ENCODE data around the gene CAMK2A. TPM values are rescaled to one million over a fixed set of nuclear protein-coding genes. Genes with fewer than 3 reads are reported as not detected.

CAMK2A gene
- total and polyA plus RNA-seq, 2 experiments from 2014 or later: 0.18 TPM; not detected in 1

DNA sequence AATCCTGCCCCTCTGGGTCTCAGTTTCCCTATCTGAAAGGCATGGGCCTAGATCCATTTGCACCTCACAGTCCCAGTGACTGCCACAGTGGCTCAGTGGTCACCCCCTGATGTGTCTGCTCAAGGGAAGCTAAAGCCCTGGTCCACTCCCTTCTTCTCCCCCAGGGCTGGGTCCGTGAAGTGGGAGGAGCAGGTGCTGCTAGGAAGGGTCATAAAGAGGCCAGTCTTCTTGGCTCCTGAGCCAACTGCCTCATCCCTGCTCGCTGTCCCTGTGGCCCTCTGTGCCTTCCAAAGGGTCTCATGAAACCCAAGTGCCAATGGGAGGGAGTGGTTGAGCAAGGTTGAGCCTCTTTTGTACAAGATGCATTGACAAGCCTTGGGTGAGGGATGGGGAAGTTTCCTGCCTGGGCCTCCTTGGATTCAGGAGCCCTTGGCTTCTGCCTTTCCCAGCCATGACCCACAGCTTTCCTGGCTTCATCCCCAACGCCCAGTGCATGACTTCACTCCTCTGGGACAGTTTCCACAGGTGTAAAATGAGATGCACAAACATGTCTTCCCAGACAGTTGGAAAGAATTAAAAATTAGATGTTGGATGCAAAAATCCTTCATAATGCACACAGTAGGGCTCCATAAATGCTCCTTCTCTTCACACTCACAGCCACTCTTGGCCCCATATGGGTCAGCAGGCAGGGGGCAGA lies 101.3 kb downstream of the CAMK2A start (continued):
- TF ChIP-seq, protein P1, sequence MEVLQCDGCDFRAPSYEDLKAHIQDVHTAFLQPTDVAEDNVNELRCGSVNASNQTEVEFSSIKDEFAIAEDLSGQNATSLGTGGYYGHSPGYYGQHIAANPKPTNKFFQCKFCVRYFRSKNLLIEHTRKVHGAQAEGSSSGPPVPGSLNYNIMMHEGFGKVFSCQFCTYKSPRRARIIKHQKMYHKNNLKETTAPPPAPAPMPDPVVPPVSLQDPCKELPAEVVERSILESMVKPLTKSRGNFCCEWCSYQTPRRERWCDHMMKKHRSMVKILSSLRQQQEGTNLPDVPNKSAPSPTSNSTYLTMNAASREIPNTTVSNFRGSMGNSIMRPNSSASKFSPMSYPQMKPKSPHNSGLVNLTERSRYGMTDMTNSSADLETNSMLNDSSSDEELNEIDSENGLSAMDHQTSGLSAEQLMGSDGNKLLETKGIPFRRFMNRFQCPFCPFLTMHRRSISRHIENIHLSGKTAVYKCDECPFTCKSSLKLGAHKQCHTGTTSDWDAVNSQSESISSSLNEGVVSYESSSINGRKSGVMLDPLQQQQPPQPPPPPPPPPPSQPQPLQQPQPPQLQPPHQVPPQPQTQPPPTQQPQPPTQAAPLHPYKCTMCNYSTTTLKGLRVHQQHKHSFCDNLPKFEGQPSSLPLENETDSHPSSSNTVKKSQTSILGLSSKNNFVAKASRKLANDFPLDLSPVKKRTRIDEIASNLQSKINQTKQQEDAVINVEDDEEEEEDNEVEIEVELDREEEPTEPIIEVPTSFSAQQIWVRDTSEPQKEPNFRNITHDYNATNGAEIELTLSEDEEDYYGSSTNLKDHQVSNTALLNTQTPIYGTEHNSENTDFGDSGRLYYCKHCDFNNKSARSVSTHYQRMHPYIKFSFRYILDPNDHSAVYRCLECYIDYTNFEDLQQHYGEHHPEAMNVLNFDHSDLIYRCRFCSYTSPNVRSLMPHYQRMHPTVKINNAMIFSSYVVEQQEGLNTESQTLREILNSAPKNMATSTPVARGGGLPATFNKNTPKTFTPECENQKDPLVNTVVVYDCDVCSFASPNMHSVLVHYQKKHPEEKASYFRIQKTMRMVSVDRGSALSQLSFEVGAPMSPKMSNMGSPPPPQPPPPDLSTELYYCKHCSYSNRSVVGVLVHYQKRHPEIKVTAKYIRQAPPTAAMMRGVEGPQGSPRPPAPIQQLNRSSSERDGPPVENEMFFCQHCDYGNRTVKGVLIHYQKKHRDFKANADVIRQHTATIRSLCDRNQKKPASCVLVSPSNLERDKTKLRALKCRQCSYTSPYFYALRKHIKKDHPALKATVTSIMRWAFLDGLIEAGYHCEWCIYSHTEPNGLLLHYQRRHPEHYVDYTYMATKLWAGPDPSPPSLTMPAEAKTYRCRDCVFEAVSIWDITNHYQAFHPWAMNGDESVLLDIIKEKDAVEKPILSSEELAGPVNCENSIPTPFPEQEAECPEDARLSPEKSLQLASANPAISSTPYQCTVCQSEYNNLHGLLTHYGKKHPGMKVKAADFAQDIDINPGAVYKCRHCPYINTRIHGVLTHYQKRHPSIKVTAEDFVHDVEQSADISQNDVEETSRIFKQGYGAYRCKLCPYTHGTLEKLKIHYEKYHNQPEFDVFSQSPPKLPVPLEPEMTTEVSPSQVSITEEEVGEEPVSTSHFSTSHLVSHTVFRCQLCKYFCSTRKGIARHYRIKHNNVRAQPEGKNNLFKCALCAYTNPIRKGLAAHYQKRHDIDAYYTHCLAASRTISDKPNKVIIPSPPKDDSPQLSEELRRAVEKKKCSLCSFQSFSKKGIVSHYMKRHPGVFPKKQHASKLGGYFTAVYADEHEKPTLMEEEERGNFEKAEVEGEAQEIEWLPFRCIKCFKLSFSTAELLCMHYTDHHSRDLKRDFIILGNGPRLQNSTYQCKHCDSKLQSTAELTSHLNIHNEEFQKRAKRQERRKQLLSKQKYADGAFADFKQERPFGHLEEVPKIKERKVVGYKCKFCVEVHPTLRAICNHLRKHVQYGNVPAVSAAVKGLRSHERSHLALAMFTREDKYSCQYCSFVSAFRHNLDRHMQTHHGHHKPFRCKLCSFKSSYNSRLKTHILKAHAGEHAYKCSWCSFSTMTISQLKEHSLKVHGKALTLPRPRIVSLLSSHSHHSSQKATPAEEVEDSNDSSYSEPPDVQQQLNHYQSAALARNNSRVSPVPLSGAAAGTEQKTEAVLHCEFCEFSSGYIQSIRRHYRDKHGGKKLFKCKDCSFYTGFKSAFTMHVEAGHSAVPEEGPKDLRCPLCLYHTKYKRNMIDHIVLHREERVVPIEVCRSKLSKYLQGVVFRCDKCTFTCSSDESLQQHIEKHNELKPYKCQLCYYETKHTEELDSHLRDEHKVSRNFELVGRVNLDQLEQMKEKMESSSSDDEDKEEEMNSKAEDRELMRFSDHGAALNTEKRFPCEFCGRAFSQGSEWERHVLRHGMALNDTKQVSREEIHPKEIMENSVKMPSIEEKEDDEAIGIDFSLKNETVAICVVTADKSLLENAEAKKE (CRISPR knock-in tag; IDR thresholded peaks at IDR 0.05): no peak
- no peak for TF ChIP-seq ZNF331 (CRISPR knock-in tag; IDR thresholded peaks at IDR 0.05; ENCODE audit: low read depth)

DNA sequence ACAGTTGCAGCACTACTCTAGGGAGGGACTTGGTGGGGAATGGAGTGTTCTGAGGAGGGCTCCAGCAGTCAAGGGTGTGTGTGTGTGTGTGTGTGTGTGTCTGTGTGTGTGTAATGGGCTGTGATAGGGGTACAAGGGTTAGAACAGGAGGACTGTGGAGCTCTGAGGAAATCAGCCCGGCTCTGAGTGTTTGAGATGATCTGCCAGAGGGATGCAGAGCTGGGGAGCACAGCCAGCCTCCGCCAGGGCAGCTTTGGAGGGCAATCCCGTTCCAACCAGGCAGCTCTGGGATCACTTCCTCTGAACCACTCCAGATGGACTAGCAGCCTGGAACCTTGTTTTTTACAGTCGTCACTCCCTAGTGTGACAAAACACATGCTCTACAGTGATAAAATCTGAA lies 102.7 kb downstream of the CAMK2A start:
- ATAC-seq: no peak
- no peaks in the 10 kb centered on the region for H3K36me3 Mint-ChIP-seq (ENCODE audit: low read depth)

More for the DNA sequence above, 102.7 kb downstream of the CAMK2A start:
- Histone ChIP-seq H3K4me1 (ENCODE audit: insufficient read depth) (peaks cover 6% of the 10 kb centered on the region), H3K4me2 (no peak overlapping the region), H3K4me3 (no peak overlapping the region), H3K9me2 (ENCODE audit: insufficient read depth) (no peaks in the 10 kb centered on the region), H3K27ac (ENCODE audit: low read depth) (no peak overlapping the region), H4K20me1 (replicated peaks; ENCODE audit: insufficient read depth) (no peaks in the 10 kb centered on the region), H3K27me3 (ENCODE audit: insufficient read depth) (peaks cover 57% of the 10 kb centered on the region), H3K79me2 (replicated peaks; ENCODE audit: insufficient read depth) (no peaks in the 10 kb centered on the region), H3K36me3 (ENCODE audit: insufficient read depth) (no peaks in the 10 kb centered on the region), H2AFZ (no peak overlapping the region), H3F3A (replicated peaks; ENCODE audit: low read depth) (no peaks in the 10 kb centered on the region)
- Mint-ChIP-seq H3K27me3 (ENCODE audit: insufficient read depth, low read depth, poor library complexity) (peaks cover 71% of the 10 kb centered on the region), H3K9me3 (no peaks in the 10 kb centered on the region), H3K4me3 (no peak overlapping the region), H3K27ac (no peak overlapping the region), H3K4me1 (peaks cover 30% of the 10 kb centered on the region)
- no peak for TF ChIP-seq REST (IDR thresholded peaks at IDR 0.05; ENCODE audit: unreplicated experiment)
- no peak for DNase-seq (ENCODE audit: low spot score)
